Uterus (tissue), 4 donors: ENCODE data around the gene SSB. TPM values are rescaled to one million over a fixed set of nuclear protein-coding genes. Genes with fewer than 3 reads are reported as not detected.

ENCODE experiments used
- DNase-seq, 2 donors: peaks; one replicate each; pipeline ENCODE4 v3.0.0-alpha.2; 2019 to 2020
- H3K27ac ChIP-seq, 2 donors: fragments of 200-600 bp; sonication (generic); 1 replicate in 1 of 2; 2 replicates in 1 of 2; pipeline ENCODE4 v1.5.1; 2016 to 2018
- H3K27me3 ChIP-seq, 2 donors: fragments of 200-600 bp; sonication (generic); one replicate each; pipeline ENCODE4 v1.5.1; 2018 to 2019; ENCODE audit warnings: control low read depth in 1 of 2
- H3K36me3 ChIP-seq, 2 donors: fragments of 200-600 bp; sonication (generic); one replicate each; pipeline ENCODE4 v1.5.1; 2019; ENCODE audit warnings: control low read depth in 1 of 2
- H3K4me1 ChIP-seq, 2 donors: fragments of 200-600 bp; sonication (generic); one replicate each; pipeline ENCODE4 v1.5.1; 2018 to 2019; ENCODE audit warnings: control low read depth in 1 of 2
- H3K4me3 ChIP-seq, 2 donors: fragments of 200-600 bp; sonication (generic); 1 replicate in 1 of 2; 2 replicates in 1 of 2; pipeline ENCODE4 v1.5.1; 2018 to 2019; ENCODE audit warnings: mild to moderate bottlenecking in 1 of 2
- H3K9me3 ChIP-seq, 2 donors: fragments of 200-600 bp; sonication (generic); one replicate each; pipeline ENCODE4 v1.5.1; 2019; ENCODE audit warnings: control low read depth in 1 of 2
- CTCF ChIP-seq, 4 experiments: fragments of 200-600 bp in 2 of 4; fragments of 450-650 bp in 2 of 4; sonication (generic) in 2 of 4; IDR thresholded peaks; one replicate each; pipeline ENCODE4 v1.5.1; 2016 to 2019; ENCODE audit warnings: antibody characterized with exemption in 4 of 4, mild to moderate bottlenecking in 2 of 4, moderate library complexity in 1 of 4
- POLR2A ChIP-seq, 2 donors: fragments of 450-650 bp; IDR thresholded peaks; one replicate each; pipeline ENCODE4 v1.6.1; 2016; ENCODE audit warnings: antibody characterized with exemption in 2 of 2, mild to moderate bottlenecking in 1 of 2, moderate library complexity in 1 of 2
- intact Hi-C: fragments of 100-400 bp; cut with DNase I; formaldehyde crosslinking; loops from one replicate; pipeline ENCODE4 v1.15.1; 2023; ENCODE audit warnings: low total_unique reads
- total RNA-seq, 4 donors: library from RNA; depleted of rRNA in 3 of 4; stranded (reverse); fragments of >200 nt in 3 of 4; gene quantifications; one replicate each; pipeline versions ENCODE4 v1.1.0 to v1.2.4, GENCODE V29; 2014 to 2023
- donor health status: DM: yes; HTN: yes; CAD: no.

SSB gene
- total RNA-seq, 4 donors from 2014 or later: 23.8 to 93.0 (median 51.1) TPM

- Histone ChIP-seq H3K27me3 (no peaks in the 10 kb centered on the region), H3K4me3 (no peak overlapping the region), H3K4me1 (peaks cover 0 to 3% of the 10 kb centered on the region in 2 donors), H3K27ac (no peak overlapping the region), H3K9me3 (no peaks in the 10 kb centered on the region), H3K36me3 (no peaks in the 10 kb centered on the region)
- peak; percentile 55 to 62 for DNase-seq
- TF ChIP-seq POLR2A (IDR thresholded peaks at IDR 0.05) (no peak), CTCF (IDR thresholded peaks at IDR 0.05) (peak; percentile 51 to 61 (median 56))
- intact Hi-C loops: no loop called here
These were observed 31.3 kb upstream of the SSB start for GRCh38 chr2:169767243-169767888.

DNA sequence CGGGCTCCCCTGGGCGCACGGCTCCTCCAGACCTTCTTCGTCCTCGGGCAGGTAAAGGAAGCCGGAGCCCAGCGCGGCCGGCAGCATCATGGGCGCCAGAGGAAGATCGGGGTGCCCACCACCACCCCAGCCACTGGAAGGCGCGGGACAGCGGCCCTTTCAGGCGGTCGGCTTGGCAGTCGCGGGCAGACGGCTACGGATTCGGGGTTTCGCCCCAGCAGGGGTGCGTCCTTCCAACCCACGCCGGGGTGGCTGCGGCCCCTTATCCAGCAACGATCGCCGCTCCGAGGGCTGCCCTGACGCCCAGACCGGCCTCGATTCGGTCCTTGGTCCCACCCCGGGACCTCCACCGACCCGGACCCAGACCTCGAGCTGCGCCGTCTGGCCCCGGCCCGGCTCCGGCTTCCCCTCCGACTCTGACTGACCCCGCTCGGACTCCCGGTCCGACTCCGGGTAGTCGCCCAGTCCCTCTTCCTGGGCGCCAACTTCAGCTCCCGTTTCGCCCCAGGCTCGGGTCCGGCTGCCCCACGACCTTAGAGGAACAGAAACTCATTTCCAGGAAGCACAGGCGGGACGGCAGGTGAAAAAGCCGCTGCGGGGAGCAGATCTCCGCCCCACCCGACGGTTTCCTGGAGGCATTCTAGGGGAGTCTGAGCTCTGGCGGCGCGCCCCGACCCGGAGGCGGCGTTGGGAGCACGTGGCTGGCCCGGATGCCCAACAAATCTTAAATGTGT, 30.2 kb upstream of the SSB start:
- Histone ChIP-seq H3K36me3 (no peaks in the 10 kb centered on the region), H3K27ac (no peak overlapping the region), H3K27me3 (no peaks in the 10 kb centered on the region), H3K9me3 (no peaks in the 10 kb centered on the region), H3K4me1 (peaks cover 0 to 3% of the 10 kb centered on the region in 2 donors), H3K4me3 (no peak overlapping the region)
- TF ChIP-seq POLR2A (IDR thresholded peaks at IDR 0.05) (no peak), CTCF (IDR thresholded peaks at IDR 0.05) (no peak)
- peak in 1 of 2 donors; percentile 16 for DNase-seq
- intact Hi-C loops: no loop called here

DNA sequence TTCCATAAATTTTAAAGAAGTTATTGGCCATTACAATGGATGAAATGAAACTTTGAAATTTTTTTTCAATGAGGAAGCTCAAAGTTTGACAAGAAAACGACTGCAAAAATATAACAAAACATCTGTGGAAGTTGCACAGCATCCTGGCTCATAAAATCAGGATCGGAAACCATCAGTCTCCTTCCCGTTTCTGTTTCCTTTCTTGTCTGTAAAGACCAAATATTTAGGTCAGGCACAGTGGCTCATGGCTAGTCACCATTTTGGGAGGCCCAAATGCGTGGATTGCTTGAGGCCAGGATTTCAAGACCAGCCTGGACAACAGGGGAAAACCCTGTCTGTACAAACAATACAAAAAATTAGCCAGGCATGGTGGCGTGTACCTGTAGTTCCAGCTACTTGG, 27.6 kb upstream of the SSB start:
- H3K27ac ChIP-seq: no peak overlapping the region
- H3K36me3 ChIP-seq: no peaks in the 10 kb centered on the region
- no peak for DNase-seq
- H3K4me3 ChIP-seq: no peak overlapping the region
- no peaks in the 10 kb centered on the region for H3K9me3 ChIP-seq
- no peaks in the 10 kb centered on the region for H3K27me3 ChIP-seq
- intact Hi-C loops: no loop called here
- no peak for TF ChIP-seq CTCF (IDR thresholded peaks at IDR 0.05)
- peaks cover 0 to 3% of the 10 kb centered on the region in 2 donors for H3K4me1 ChIP-seq

DNA sequence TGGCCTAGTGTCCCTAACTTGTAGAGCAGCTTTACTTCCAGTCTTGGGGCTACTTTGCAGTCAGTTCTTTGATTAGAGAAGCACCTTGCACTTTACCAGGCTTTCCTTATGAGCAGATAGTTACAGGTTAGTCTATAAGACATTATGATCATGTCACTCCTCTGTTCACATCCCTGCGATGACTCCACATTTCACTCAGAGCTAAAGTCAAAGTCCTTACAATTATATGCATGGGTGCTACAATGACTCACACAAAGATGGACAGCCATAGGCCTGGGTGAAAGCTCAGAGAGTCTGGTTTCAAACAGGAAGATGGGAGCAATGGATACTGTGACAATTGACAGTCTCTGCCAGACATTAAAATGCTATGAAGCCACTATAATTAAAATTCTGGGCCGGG, 27.1 kb upstream of the SSB start:
- intact Hi-C loops: no loop called here
- Histone ChIP-seq H3K4me1 (peaks cover 0 to 3% of the 10 kb centered on the region in 2 donors), H3K27ac (no peak overlapping the region), H3K27me3 (no peaks in the 10 kb centered on the region), H3K36me3 (no peaks in the 10 kb centered on the region), H3K4me3 (no peak overlapping the region), H3K9me3 (no peaks in the 10 kb centered on the region)
- no peak for DNase-seq
- no peak for TF ChIP-seq CTCF (IDR thresholded peaks at IDR 0.05)
- no peak for TF ChIP-seq POLR2A (IDR thresholded peaks at IDR 0.05)

DNA sequence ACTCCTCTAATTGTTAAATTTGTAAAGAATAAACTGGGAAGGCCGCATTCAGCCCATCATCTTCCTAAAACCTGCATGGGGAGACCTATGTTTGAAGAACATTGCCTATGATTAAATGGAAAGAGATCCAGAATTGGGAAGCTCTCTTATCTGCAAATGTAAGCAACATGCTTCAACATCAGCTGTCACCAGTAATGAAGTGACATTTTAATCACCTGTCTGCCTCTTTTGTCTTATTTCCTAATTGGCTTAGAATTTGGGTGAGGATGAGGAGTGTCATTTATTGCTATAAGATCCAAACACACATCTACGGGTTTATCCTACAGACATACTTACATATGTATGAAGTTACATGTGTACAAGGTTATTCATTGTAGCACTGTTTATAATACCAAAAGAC, 26.0 kb upstream of the SSB start:
- no peaks in the 10 kb centered on the region for H3K36me3 ChIP-seq
- DNase-seq: no peak
- H3K4me1 ChIP-seq: peaks cover 0 to 3% of the 10 kb centered on the region in 2 donors
- H3K27ac ChIP-seq: no peak overlapping the region
- no peak overlapping the region for H3K4me3 ChIP-seq
- no peaks in the 10 kb centered on the region for H3K9me3 ChIP-seq
- H3K27me3 ChIP-seq: no peaks in the 10 kb centered on the region
- intact Hi-C loops: no loop called here
- TF ChIP-seq POLR2A (IDR thresholded peaks at IDR 0.05) (no peak), CTCF (IDR thresholded peaks at IDR 0.05) (no peak)
